B cell (primary cell): ENCODE measurements around the gene INSYN2A.

ENCODE experiments used
- CTCF ChIP-seq: fragments of 200-600 bp; IDR thresholded peaks from one replicate; pipeline ENCODE4 v1.8.0; 2022; ENCODE audit warnings: antibody characterized with exemption, mild to moderate bottlenecking
- EZH2 ChIP-seq: IDR thresholded peaks from 2 replicates; pipeline ENCODE4 v1.6.1; 2012; ENCODE audit warnings: borderline replicate concordance, low read depth, mild to moderate bottlenecking, moderate library complexity, low read length; ENCODE audit not compliant: insufficient read depth, poor library complexity, severe bottlenecking

GRCh38 chr10:127216786-127217185 is 20.4 kb upstream of the INSYN2A start:
- TF ChIP-seq CTCF (no peak), EZH2 (no peak)
